Glutamatergic neuron (in vitro differentiated cells): ENCODE data around the gene SNX14. TPM values are rescaled to one million over a fixed set of nuclear protein-coding genes. Genes with fewer than 3 reads are reported as not detected.

ENCODE experiments used
- DNase-seq: peaks from one replicate; pipeline ENCODE4 v3.0.0; 2022
- H3K27ac Mint-ChIP-seq: one replicate; pipeline ENCODE4 v1.8.0; 2020; ENCODE audit warnings: mild to moderate bottlenecking, mixed read lengths, inconsistent platforms; ENCODE audit not compliant: unreplicated experiment
- H3K27me3 Mint-ChIP-seq: one replicate; pipeline ENCODE4 v1.8.0; 2020; ENCODE audit warnings: mild to moderate bottlenecking, moderate library complexity, mixed read lengths, inconsistent platforms; ENCODE audit not compliant: unreplicated experiment
- H3K36me3 Mint-ChIP-seq: one replicate; pipeline ENCODE4 v1.8.0; 2020; ENCODE audit warnings: mild to moderate bottlenecking, mixed read lengths, inconsistent platforms; ENCODE audit not compliant: unreplicated experiment
- H3K4me1 Mint-ChIP-seq: one replicate; pipeline ENCODE4 v1.8.0; 2020; ENCODE audit warnings: mild to moderate bottlenecking, low read depth, mixed read lengths, inconsistent platforms; ENCODE audit not compliant: unreplicated experiment
- H3K4me3 Mint-ChIP-seq: one replicate; pipeline ENCODE4 v1.8.0; 2020; ENCODE audit warnings: mild to moderate bottlenecking, mixed read lengths, inconsistent platforms; ENCODE audit not compliant: unreplicated experiment
- H3K9me3 Mint-ChIP-seq: one replicate; pipeline ENCODE4 v1.8.0; 2020; ENCODE audit warnings: mild to moderate bottlenecking, moderate library complexity, mixed read lengths, inconsistent platforms; ENCODE audit not compliant: unreplicated experiment
- total RNA-seq: library from RNA; stranded (reverse); fragmentation: NEBNext Ultra II Directional; extraction: Animal tissue kit (Norgen Biotek cat#: 25700); gene quantifications from one replicate; pipeline ENCODE4 v1.2.1, GENCODE V29; 2021; ENCODE audit not compliant: unreplicated experiment
- TF ChIP-seq, protein P1 (sequence below): fragments of 200-600 bp; sonication (generic); IDR thresholded peaks from one replicate; pipeline ENCODE4 v1.5.0; 2021; ENCODE audit not compliant: partially characterized antibody, unreplicated experiment

Gene SNX14
- total RNA-seq, 1 donor from 2014 or later = 73.6 TPM

DNA sequence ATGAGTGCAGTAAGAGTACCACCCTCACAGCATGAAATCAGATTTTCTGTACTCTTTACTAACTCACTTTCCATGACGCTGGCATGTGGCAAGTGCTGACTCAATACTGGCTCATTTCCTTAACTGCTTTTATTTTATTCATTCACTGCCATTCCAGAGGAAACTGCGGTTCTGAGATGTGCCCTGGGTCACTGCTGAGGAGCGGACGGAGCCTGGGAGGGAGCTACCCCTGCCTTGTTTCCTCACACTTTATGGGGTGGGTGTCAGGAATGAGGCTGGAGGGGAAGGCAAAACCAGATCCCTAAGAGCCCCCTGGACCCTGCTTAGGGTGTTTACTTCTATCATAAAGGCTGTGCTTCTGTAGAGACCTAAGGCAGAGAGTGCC, 129.4 kb downstream of the SNX14 start:
- Mint-ChIP-seq H3K27ac (no peak overlapping the region), H3K27me3 (no peaks in the 10 kb centered on the region), H3K36me3 (no peaks in the 10 kb centered on the region), H3K4me1 (no peaks in the 10 kb centered on the region), H3K4me3 (no peak overlapping the region), H3K9me3 (no peaks in the 10 kb centered on the region)
- no peak for DNase-seq
- TF ChIP-seq, protein P1, sequence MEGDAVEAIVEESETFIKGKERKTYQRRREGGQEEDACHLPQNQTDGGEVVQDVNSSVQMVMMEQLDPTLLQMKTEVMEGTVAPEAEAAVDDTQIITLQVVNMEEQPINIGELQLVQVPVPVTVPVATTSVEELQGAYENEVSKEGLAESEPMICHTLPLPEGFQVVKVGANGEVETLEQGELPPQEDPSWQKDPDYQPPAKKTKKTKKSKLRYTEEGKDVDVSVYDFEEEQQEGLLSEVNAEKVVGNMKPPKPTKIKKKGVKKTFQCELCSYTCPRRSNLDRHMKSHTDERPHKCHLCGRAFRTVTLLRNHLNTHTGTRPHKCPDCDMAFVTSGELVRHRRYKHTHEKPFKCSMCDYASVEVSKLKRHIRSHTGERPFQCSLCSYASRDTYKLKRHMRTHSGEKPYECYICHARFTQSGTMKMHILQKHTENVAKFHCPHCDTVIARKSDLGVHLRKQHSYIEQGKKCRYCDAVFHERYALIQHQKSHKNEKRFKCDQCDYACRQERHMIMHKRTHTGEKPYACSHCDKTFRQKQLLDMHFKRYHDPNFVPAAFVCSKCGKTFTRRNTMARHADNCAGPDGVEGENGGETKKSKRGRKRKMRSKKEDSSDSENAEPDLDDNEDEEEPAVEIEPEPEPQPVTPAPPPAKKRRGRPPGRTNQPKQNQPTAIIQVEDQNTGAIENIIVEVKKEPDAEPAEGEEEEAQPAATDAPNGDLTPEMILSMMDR = no peak

DNA sequence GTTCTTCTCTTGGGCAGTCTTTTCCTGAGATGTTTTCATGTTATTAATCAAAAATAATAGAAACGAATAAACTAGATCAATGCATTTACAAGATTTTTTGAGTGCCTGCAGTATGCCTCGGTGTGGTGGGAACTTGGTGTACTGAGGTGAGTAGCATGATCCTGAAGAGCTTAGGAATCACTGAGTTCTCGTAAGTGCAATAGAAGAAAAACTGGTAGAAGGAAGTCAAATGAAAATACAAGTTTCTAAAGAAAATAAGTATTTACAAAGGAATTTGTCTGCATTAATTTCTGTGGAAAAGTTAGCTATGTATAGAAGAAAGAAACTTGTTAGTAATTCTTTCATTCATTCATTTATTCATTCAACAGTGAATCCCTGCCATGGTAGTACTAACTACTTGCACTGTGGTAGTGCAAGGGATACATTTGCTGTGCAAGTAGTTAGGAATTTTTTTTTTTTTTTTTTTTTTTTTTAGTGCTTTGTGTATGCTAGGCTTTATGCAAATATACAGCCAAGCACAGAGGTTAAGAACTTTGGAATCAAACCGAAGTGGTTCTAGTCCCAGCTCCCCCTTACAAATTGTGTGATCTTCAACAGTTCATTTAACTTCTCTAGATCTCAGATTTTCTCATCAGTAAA, 129.9 kb downstream of the SNX14 start:
- TF ChIP-seq, protein P1 = no peak

DNA sequence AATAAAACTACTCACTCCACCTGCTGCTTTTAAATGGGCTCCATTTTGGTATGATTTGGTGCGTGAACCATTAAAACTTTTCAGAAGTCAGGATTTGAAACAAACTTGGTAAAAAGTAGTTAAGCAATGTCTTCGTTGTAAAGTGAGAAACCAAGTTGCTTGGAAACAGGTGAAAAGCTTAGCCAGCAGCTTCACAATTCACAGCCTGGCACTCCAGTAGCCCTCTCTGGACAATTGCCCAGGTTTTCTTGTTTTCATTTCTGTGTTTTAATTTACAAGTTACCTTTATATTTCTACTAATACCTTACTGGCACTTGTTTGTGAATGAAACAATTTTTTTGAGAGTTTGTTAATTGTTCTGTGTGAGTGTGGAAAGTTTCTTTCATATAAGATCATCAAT, 131.0 kb downstream of the SNX14 start:
- TF ChIP-seq, protein P1 = no peak
- no peaks in the 10 kb centered on the region for H3K9me3 Mint-ChIP-seq
- H3K4me1 Mint-ChIP-seq = no peaks in the 10 kb centered on the region
- DNase-seq = no peak
- no peaks in the 10 kb centered on the region for H3K36me3 Mint-ChIP-seq
- no peak overlapping the region for H3K4me3 Mint-ChIP-seq
- no peak overlapping the region for H3K27ac Mint-ChIP-seq
- H3K27me3 Mint-ChIP-seq = no peaks in the 10 kb centered on the region

More for the DNA sequence above, 129.9 kb downstream of the SNX14 start:
- H3K9me3 Mint-ChIP-seq = no peaks in the 10 kb centered on the region
- no peak overlapping the region for H3K4me3 Mint-ChIP-seq
- no peaks in the 10 kb centered on the region for H3K36me3 Mint-ChIP-seq
- DNase-seq = no peak
- H3K27me3 Mint-ChIP-seq = no peaks in the 10 kb centered on the region
- H3K4me1 Mint-ChIP-seq = no peaks in the 10 kb centered on the region
- H3K27ac Mint-ChIP-seq = no peak overlapping the region

DNA sequence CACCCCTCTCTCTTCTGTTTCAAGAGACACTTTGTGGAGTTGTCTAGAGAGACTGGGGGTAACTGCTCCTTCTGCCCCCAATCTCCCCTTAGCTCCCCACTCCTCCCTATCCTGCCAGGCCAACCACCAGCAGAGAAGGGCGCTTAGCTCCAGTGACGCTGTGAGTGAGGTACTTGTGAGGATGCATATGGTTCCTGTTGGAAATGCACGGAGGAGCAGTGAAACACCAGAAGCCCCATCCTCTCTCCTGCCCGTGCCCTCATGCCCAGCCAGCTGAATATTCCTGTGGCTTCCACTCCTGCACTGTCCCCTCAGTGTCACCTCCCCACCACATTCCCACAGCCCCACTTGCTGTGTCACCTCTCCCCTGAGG, 131.9 kb downstream of the SNX14 start:
- TF ChIP-seq, protein P1 = no peak
- Mint-ChIP-seq H3K36me3 (no peaks in the 10 kb centered on the region), H3K9me3 (no peaks in the 10 kb centered on the region), H3K4me1 (no peaks in the 10 kb centered on the region), H3K27me3 (no peaks in the 10 kb centered on the region), H3K4me3 (no peak overlapping the region), H3K27ac (no peak overlapping the region)
- no peak for DNase-seq

DNA sequence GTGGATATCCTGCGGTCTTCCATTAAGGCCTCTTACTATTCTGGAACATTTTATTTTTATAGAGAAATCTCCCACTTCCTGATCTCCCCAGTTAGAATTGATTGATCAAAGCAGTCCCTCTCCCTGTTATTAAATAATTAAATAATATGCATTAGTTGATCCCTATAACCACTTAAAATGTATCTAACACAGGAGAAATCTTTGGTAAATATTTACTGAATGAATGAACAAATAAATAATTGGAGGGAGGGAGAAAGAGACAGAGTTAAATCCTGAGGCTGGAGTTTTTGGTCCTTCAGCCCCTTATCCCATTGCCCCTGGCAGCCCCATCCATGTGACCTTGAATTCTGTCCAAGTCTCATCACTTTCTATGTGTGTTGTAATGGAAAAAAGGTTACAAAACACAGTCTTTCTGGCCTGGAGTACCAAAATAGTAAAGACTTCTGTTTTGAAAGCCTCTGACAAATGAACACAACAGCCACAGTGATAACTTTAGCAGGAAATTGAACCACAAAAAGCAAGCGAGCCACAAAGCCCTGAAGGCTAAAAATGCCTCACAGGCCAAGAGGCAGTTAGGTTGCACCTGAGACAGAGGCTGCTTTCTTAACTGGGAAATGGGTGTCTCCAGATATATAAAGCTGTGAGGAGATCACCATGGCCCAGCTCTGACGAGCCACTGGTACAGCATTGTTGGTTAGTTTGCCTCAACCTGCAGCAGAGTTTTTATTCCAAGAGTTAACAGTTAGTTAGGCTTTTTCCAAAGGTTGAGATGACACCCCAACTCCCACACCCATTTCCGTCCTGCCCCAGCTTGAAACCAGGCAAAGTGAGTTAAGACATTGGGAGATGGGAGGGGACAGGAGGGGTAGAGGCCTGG, 132.5 kb downstream of the SNX14 start:
- no peaks in the 10 kb centered on the region for H3K27me3 Mint-ChIP-seq
- no peak overlapping the region for H3K4me3 Mint-ChIP-seq
- no peaks in the 10 kb centered on the region for H3K9me3 Mint-ChIP-seq
- H3K4me1 Mint-ChIP-seq = no peaks in the 10 kb centered on the region
- H3K27ac Mint-ChIP-seq = no peak overlapping the region
- DNase-seq = no peak
- H3K36me3 Mint-ChIP-seq = no peaks in the 10 kb centered on the region
- TF ChIP-seq, protein P1 = no peak
